HepG2 (cell line): ENCODE data around the gene FGD5. TPM values are rescaled to one million over a fixed set of nuclear protein-coding genes. Genes with fewer than 3 reads are reported as not detected.

Experiments used
- ESRRA ChIP-seq: sonication (generic); formaldehyde crosslinking; IDR thresholded peaks from 2 replicates; pipeline ENCODE4 v1.5.1; 2020; ENCODE audit warnings: mild to moderate bottlenecking, low read depth, missing genetic modification reagents
- NFYB ChIP-seq: sonication (generic); formaldehyde crosslinking; IDR thresholded peaks from 2 replicates; pipeline ENCODE4 v1.4.0; 2020; ENCODE audit warnings: missing genetic modification reagents
- NFYC ChIP-seq: IDR thresholded peaks from 2 replicates; pipeline ENCODE4 v1.6.1; 2016; ENCODE audit warnings: missing genetic modification reagents, missing compliant biosample characterization
- ZNF331 ChIP-seq: sonication (generic); formaldehyde crosslinking; IDR thresholded peaks from 2 replicates; pipeline ENCODE4 v1.4.0; 2020; ENCODE audit warnings: missing genetic modification reagents
- ZNF558 ChIP-seq: sonication (generic); formaldehyde crosslinking; IDR thresholded peaks from 2 replicates; pipeline ENCODE4 v1.9.0; 2022; ENCODE audit warnings: mild to moderate bottlenecking, missing genetic modification reagents, borderline replicate concordance
- polyA plus RNA-seq, 8 experiments: library from polyadenylated mRNA; depleted of rRNA in 3 of 8; stranded (reverse) in 7 of 8; unstranded in 1 of 8; fragments of >200 nt; fragmentation: Illumina TruSeq in 4 of 8; extraction: Trizol in 4 of 8; gene quantifications; 2 replicates each; pipeline versions ENCODE4 v1.2.1 to v1.2.3, GENCODE V29; 2011 to 2016; ENCODE audit warnings: low read depth in 4 of 8, missing spikeins in 1 of 8, mixed read lengths in 1 of 8; ENCODE audit not compliant: insufficient read depth in 1 of 8
- total RNA-seq, 5 experiments: library from RNA; depleted of rRNA; stranded (reverse); fragments of >200 nt; fragmentation: Illumina TruSeq; extraction: Trizol; gene quantifications; 2 replicates each; pipeline ENCODE4 v1.2.3, GENCODE V29; 2016; ENCODE audit warnings: low read depth in 1 of 5
- TF ChIP-seq, protein P1 (sequence below): sonication (generic); formaldehyde crosslinking; IDR thresholded peaks from 2 replicates; pipeline ENCODE4 v1.5.1; 2020; ENCODE audit warnings: mild to moderate bottlenecking, missing genetic modification reagents, moderate library complexity
- TF ChIP-seq, protein P2 (sequence below), 2 experiments: sonication (generic) in 1 of 2; formaldehyde crosslinking in 1 of 2; IDR thresholded peaks; 2 replicates each; pipeline versions ENCODE4 v1.5.1 to v1.6.1; 2011 to 2020; ENCODE audit warnings: borderline replicate concordance in 1 of 2, low read depth in 1 of 2, low read length in 1 of 2, mild to moderate bottlenecking in 1 of 2, missing genetic modification reagents in 1 of 2, moderate library complexity in 1 of 2
- TF ChIP-seq, protein P3 (sequence below), 2 experiments: fragments of 450-650 bp in 1 of 2; sonication (generic) in 1 of 2; formaldehyde crosslinking; IDR thresholded peaks; 2 replicates each; pipeline versions ENCODE4 v1.5.0 to v1.8.0; 2020 to 2022; ENCODE audit warnings: mild to moderate bottlenecking in 1 of 2, missing genetic modification reagents in 1 of 2

FGD5 gene
- total and polyA plus RNA-seq, 2 of the 13 experiments (the other 11 are each of a cell fraction or from before 2014, with no cell fraction given): 0.17 TPM; not detected in 1

DNA sequence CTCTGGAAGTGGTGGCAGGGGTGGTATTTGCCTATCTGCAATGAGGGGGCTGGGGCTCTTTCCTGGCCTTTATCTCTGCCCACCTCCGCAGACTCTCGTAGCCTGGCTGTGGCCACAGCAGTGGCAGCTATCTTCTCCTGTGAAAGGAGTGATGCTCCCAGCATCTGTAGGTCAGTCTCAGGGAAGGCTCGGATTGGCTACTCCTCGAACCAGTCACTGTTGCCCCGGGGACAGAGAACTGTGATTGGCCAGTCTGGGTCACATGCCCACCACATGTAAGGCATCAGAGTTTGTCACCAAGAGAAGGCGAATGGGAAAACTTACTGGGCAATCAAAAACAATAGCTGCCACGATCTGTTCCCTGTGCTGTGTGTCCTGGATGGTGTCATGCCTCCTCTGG is 30.1 kb upstream of the FGD5 start (continued):
- TF ChIP-seq, protein P1, sequence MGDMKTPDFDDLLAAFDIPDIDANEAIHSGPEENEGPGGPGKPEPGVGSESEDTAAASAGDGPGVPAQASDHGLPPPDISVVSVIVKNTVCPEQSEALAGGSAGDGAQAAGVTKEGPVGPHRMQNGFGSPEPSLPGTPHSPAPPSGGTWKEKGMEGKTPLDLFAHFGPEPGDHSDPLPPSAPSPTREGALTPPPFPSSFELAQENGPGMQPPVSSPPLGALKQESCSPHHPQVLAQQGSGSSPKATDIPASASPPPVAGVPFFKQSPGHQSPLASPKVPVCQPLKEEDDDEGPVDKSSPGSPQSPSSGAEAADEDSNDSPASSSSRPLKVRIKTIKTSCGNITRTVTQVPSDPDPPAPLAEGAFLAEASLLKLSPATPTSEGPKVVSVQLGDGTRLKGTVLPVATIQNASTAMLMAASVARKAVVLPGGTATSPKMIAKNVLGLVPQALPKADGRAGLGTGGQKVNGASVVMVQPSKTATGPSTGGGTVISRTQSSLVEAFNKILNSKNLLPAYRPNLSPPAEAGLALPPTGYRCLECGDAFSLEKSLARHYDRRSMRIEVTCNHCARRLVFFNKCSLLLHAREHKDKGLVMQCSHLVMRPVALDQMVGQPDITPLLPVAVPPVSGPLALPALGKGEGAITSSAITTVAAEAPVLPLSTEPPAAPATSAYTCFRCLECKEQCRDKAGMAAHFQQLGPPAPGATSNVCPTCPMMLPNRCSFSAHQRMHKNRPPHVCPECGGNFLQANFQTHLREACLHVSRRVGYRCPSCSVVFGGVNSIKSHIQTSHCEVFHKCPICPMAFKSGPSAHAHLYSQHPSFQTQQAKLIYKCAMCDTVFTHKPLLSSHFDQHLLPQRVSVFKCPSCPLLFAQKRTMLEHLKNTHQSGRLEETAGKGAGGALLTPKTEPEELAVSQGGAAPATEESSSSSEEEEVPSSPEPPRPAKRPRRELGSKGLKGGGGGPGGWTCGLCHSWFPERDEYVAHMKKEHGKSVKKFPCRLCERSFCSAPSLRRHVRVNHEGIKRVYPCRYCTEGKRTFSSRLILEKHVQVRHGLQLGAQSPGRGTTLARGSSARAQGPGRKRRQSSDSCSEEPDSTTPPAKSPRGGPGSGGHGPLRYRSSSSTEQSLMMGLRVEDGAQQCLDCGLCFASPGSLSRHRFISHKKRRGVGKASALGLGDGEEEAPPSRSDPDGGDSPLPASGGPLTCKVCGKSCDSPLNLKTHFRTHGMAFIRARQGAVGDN: no peak
- peak; percentile 37; the same call in 1 of the 2 replicates for TF ChIP-seq NFYC (CRISPR knock-in tag)
- TF ChIP-seq, protein P2, sequence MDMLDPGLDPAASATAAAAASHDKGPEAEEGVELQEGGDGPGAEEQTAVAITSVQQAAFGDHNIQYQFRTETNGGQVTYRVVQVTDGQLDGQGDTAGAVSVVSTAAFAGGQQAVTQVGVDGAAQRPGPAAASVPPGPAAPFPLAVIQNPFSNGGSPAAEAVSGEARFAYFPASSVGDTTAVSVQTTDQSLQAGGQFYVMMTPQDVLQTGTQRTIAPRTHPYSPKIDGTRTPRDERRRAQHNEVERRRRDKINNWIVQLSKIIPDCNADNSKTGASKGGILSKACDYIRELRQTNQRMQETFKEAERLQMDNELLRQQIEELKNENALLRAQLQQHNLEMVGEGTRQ (IDR thresholded peaks at IDR 0.05; ENCODE audit: low read depth, low read length): 0 out of 2 replicates have a peak, but pooled peaks have one; percentile 15
- TF ChIP-seq, protein P2 (CRISPR knock-in tag; IDR thresholded peaks at IDR 0.05; ENCODE audit: borderline replicate concordance): peak; percentile 32; the same call in 1 of the 2 replicates
- peak; percentile 51 for TF ChIP-seq NFYB (CRISPR knock-in tag)
- TF ChIP-seq ZNF558 (CRISPR knock-in tag): no peak
- no peak for TF ChIP-seq ZNF331 (CRISPR knock-in tag)
- TF ChIP-seq, protein P3, sequence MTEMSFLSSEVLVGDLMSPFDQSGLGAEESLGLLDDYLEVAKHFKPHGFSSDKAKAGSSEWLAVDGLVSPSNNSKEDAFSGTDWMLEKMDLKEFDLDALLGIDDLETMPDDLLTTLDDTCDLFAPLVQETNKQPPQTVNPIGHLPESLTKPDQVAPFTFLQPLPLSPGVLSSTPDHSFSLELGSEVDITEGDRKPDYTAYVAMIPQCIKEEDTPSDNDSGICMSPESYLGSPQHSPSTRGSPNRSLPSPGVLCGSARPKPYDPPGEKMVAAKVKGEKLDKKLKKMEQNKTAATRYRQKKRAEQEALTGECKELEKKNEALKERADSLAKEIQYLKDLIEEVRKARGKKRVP (CRISPR knock-in tag; IDR thresholded peaks at IDR 0.05): no peak
- TF ChIP-seq ESRRA: no peak
